Cardiac muscle cell (in vitro differentiated cells and primary cell): ENCODE results near the gene FMO1. TPM values are rescaled to one million over a fixed set of nuclear protein-coding genes. Genes with fewer than 3 reads are reported as not detected.
A peak's percentile ranks its signal among the peaks of the same experiment; 100 is the strongest.
"Not testable (repeated sequence)": the region's sequence is repeated elsewhere in the genome, so short reads cannot be mapped to it uniquely, and the experiment has no call there.

Source experiments
- DNase-seq, 2 donors: peaks; one replicate each; pipeline versions ENCODE4 v3.0.0 to v3.0.0-alpha.2; 2010 to 2017; ENCODE audit warnings: low read depth in 1 of 2, low spot score in 1 of 2
- H3K27ac ChIP-seq: fragments of 200-600 bp; sonication (generic); 2 replicates; pipeline ENCODE4 v1.5.1; 2016
- H3K27me3 ChIP-seq: fragments of 200-600 bp; sonication (generic); 2 replicates; pipeline ENCODE4 v1.6.0; 2016; ENCODE audit warnings: control low read depth
- H3K36me3 ChIP-seq: fragments of 200-600 bp; sonication (generic); 2 replicates; pipeline ENCODE4 v1.5.1; 2016; ENCODE audit warnings: control low read depth
- H3K4me1 ChIP-seq: fragments of 200-600 bp; sonication (generic); 2 replicates; pipeline ENCODE4 v1.8.1; 2017; ENCODE audit warnings: low read depth, mild to moderate bottlenecking, mixed run types
- H3K4me3 ChIP-seq: fragments of 200-600 bp; sonication (generic); 2 replicates; pipeline ENCODE4 v1.5.1; 2016; ENCODE audit warnings: mild to moderate bottlenecking
- H3K9me3 ChIP-seq: fragments of 200-600 bp; sonication (generic); 2 replicates; pipeline ENCODE4 v1.5.1; 2017; ENCODE audit warnings: low read depth, mild to moderate bottlenecking, control low read depth
- CTCF ChIP-seq: IDR thresholded peaks from 2 replicates; pipeline ENCODE4 v1.5.1; 2012; ENCODE audit warnings: low read depth, mild to moderate bottlenecking, low read length
- polyA plus RNA-seq: library from polyadenylated mRNA; unstranded; fragments of >200 nt; fragmentation: Nextera tagmentation; extraction: Ambion mirVana; gene quantifications from 2 replicates; pipeline ENCODE4 v1.2.1, GENCODE V29; 2016
- total RNA-seq: library from RNA; depleted of rRNA; stranded (reverse); fragments of >200 nt; gene quantifications from 2 replicates; pipeline ENCODE4 v1.2.3, GENCODE V29; 2016

FMO1 gene
- total and polyA plus RNA-seq, 2 experiments from 2014 or later: 0.06 TPM; not detected in 1

GRCh38 chr1:171226747-171227370, 21.4 kb upstream of the FMO1 start:
- Histone ChIP-seq H3K27ac (no peak overlapping the region), H3K27me3 (no peaks in the 10 kb centered on the region), H3K4me3 (no peak overlapping the region), H3K36me3 (no peaks in the 10 kb centered on the region), H3K9me3 (no peaks in the 10 kb centered on the region), H3K4me1 (peaks cover 5% of the 10 kb centered on the region)
- peak; percentile 73 for TF ChIP-seq CTCF
- DNase-seq: peak; percentile 77 to 91

- TF ChIP-seq CTCF: no peak
- Histone ChIP-seq H3K4me1 (no peaks in the 10 kb centered on the region), H3K4me3 (no peak overlapping the region), H3K27me3 (no peaks in the 10 kb centered on the region), H3K36me3 (no peaks in the 10 kb centered on the region), H3K9me3 (no peaks in the 10 kb centered on the region), H3K27ac (no peak overlapping the region)
- DNase-seq: no peak
These were observed 17.0 kb upstream of the FMO1 start for GRCh38 chr1:171231326-171231725.

- DNase-seq: no peak
These were observed 15.1 kb upstream of the FMO1 start for GRCh38 chr1:171233183-171233582.

GRCh38 chr1:171236231-171236630, 12.1 kb upstream of the FMO1 start:
- H3K4me1 ChIP-seq, H3K27ac ChIP-seq, H3K9me3 ChIP-seq, H3K4me3 ChIP-seq, DNase-seq, H3K27me3 ChIP-seq, H3K36me3 ChIP-seq: not testable (repeated sequence)

More at GRCh38 chr1:171233183-171233582, 15.1 kb upstream of the FMO1 start:
- Histone ChIP-seq H3K4me3 (no peak overlapping the region), H3K36me3 (no peaks in the 10 kb centered on the region), H3K9me3 (no peaks in the 10 kb centered on the region), H3K4me1 (no peaks in the 10 kb centered on the region), H3K27me3 (no peaks in the 10 kb centered on the region), H3K27ac (no peak overlapping the region)
- no peak for TF ChIP-seq CTCF

- H3K9me3 ChIP-seq: no peaks in the 10 kb centered on the region
- no peak for DNase-seq
- H3K4me3 ChIP-seq: no peak overlapping the region
- no peak for TF ChIP-seq CTCF
- H3K36me3 ChIP-seq: no peaks in the 10 kb centered on the region
- H3K27me3 ChIP-seq: peaks cover 6% of the 10 kb centered on the region
- H3K4me1 ChIP-seq: no peaks in the 10 kb centered on the region
- H3K27ac ChIP-seq: no peak overlapping the region
These were observed 4.4 kb upstream of the FMO1 start for GRCh38 chr1:171243878-171244277.

GRCh38 chr1:171245458-171246064, 2.7 kb upstream of the FMO1 start:
- Histone ChIP-seq H3K4me1 (no peaks in the 10 kb centered on the region), H3K4me3 (no peak overlapping the region), H3K9me3 (no peaks in the 10 kb centered on the region), H3K27ac (no peak overlapping the region), H3K36me3 (no peaks in the 10 kb centered on the region), H3K27me3 (peaks cover 22% of the 10 kb centered on the region)
- peak; percentile 58 to 59 for DNase-seq
- TF ChIP-seq CTCF: peak; percentile 86
